GM12892 (cell line): ENCODE measurements around the gene ZNF845.

Source experiments
- POLR2A ChIP-seq: IDR thresholded peaks from 2 replicates; pipeline ENCODE4 v1.6.1; 2011; ENCODE audit warnings: low read depth, low read length, control low read depth
- POLR2AphosphoS5 ChIP-seq: IDR thresholded peaks from 2 replicates; pipeline ENCODE4 v1.6.1; 2011; ENCODE audit warnings: low read depth, low read length, control low read depth

DNA sequence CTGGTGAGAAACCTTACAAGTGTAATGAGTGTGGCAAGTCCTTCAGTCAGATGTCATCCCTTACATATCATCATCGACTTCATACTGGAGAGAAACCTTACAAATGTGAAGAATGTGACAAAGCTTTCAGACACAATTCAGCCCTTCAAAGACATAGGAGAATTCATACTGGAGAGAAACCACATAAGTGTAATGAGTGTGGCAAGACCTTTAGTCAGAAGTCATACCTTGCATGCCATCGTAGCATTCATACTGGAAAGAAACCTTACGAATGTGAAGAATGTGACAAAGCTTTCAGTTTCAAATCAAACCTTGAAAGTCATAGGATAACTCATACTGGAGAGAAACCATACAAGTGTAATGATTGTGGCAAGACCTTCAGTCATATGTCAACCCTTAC, 47.8 kb downstream of the ZNF845 start:
- TF ChIP-seq POLR2A = no peak
- no peak for TF ChIP-seq POLR2AphosphoS5
